ENCODE results near the gene PTPN14. TPM values are rescaled to one million over a fixed set of nuclear protein-coding genes. Genes with fewer than 3 reads are reported as not detected.
A peak's percentile ranks its signal among the peaks of the same experiment; 100 is the strongest.

The PTPN14 gene
- total RNA-seq, 1 experiment from 2014 or later, result 88.4 TPM

DNA sequence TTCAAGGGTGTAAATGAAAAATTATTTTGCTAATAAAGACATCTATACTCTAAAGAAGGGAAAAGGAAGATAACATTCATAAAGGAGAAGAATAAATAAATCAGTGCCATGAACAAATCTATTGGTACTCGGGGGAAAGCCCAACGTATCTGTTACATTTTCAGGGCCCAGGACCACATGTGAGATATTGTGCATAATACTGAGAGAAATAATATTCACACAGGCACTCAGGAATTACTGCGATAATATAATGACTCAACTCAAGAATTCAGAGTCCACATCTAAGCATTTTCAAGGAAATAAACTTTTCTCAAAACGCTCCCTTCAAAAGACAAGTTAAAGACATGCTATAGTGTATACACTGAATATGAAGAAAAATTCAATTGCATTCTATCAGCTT lies 161.7 kb downstream of the PTPN14 start:
- ChIA-PET POLR2A (no interaction called here), CTCF (interaction anchor here (0.7 to 1.7 kb wide), 4 partner anchors 18 to 193 kb away, joined by 3 to 14 read pairs (median 6); no protein-coding TSS in a partner anchor)
- Mint-ChIP-seq H3K27ac (peak overlapping the region; percentile 76; the same call in 1 of the 2 replicates), H3K9me3 (no peaks in the 10 kb centered on the region), H3K4me3 (no peak overlapping the region), H3K36me3 (peaks cover 28% of the 10 kb centered on the region), H3K4me1 (peaks cover 19% of the 10 kb centered on the region), H3K27me3 (ENCODE audit: low read depth) (no peaks in the 10 kb centered on the region)
- DNase-seq (ENCODE audit: low spot score) (no peak), ATAC-seq (no peak)
- TF ChIP-seq SMAD4 (CRISPR knock-in tag; IDR thresholded peaks at IDR 0.05) (no peak), ZNF416 (CRISPR knock-in tag; IDR thresholded peaks at IDR 0.05) (no peak), NFYB (CRISPR knock-in tag; conservative IDR thresholded peaks at IDR 0.05; ENCODE audit: low read depth) (no peak), CBFB (CRISPR knock-in tag; IDR thresholded peaks at IDR 0.05; ENCODE audit: low read depth) (no peak), CREM (CRISPR knock-in tag; IDR thresholded peaks at IDR 0.05) (no peak), ZNF423 (CRISPR knock-in tag; IDR thresholded peaks at IDR 0.05) (no peak), IRF2 (CRISPR knock-in tag; IDR thresholded peaks at IDR 0.05; ENCODE audit: borderline replicate concordance, low read depth) (no peak)
- TF ChIP-seq, protein P1, sequence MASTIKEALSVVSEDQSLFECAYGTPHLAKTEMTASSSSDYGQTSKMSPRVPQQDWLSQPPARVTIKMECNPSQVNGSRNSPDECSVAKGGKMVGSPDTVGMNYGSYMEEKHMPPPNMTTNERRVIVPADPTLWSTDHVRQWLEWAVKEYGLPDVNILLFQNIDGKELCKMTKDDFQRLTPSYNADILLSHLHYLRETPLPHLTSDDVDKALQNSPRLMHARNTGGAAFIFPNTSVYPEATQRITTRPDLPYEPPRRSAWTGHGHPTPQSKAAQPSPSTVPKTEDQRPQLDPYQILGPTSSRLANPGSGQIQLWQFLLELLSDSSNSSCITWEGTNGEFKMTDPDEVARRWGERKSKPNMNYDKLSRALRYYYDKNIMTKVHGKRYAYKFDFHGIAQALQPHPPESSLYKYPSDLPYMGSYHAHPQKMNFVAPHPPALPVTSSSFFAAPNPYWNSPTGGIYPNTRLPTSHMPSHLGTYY (CRISPR knock-in tag; IDR thresholded peaks at IDR 0.05), result no peak
- TF ChIP-seq, protein P2, sequence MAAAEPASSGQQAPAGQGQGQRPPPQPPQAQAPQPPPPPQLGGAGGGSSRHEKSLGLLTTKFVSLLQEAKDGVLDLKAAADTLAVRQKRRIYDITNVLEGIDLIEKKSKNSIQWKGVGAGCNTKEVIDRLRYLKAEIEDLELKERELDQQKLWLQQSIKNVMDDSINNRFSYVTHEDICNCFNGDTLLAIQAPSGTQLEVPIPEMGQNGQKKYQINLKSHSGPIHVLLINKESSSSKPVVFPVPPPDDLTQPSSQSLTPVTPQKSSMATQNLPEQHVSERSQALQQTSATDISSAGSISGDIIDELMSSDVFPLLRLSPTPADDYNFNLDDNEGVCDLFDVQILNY (CRISPR knock-in tag; IDR thresholded peaks at IDR 0.05), result no peak
- TF ChIP-seq, protein P3, sequence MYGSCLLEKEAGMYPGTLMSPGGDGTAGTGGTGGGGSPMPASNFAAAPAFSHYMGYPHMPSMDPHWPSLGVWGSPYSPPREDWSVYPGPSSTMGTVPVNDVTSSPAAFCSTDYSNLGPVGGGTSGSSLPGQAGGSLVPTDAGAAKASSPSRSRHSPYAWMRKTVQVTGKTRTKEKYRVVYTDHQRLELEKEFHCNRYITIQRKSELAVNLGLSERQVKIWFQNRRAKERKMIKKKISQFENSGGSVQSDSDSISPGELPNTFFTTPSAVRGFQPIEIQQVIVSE (CRISPR knock-in tag; IDR thresholded peaks at IDR 0.05; ENCODE audit: borderline replicate concordance), result no peak
- TF ChIP-seq, protein P4, sequence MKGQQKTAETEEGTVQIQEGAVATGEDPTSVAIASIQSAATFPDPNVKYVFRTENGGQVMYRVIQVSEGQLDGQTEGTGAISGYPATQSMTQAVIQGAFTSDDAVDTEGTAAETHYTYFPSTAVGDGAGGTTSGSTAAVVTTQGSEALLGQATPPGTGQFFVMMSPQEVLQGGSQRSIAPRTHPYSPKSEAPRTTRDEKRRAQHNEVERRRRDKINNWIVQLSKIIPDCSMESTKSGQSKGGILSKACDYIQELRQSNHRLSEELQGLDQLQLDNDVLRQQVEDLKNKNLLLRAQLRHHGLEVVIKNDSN (CRISPR knock-in tag; IDR thresholded peaks at IDR 0.05), result no peak
- TF ChIP-seq, protein P5, sequence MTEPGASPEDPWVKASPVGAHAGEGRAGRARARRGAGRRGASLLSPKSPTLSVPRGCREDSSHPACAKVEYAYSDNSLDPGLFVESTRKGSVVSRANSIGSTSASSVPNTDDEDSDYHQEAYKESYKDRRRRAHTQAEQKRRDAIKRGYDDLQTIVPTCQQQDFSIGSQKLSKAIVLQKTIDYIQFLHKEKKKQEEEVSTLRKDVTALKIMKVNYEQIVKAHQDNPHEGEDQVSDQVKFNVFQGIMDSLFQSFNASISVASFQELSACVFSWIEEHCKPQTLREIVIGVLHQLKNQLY (CRISPR knock-in tag; IDR thresholded peaks at IDR 0.05), result no peak
- TF ChIP-seq, protein P6, sequence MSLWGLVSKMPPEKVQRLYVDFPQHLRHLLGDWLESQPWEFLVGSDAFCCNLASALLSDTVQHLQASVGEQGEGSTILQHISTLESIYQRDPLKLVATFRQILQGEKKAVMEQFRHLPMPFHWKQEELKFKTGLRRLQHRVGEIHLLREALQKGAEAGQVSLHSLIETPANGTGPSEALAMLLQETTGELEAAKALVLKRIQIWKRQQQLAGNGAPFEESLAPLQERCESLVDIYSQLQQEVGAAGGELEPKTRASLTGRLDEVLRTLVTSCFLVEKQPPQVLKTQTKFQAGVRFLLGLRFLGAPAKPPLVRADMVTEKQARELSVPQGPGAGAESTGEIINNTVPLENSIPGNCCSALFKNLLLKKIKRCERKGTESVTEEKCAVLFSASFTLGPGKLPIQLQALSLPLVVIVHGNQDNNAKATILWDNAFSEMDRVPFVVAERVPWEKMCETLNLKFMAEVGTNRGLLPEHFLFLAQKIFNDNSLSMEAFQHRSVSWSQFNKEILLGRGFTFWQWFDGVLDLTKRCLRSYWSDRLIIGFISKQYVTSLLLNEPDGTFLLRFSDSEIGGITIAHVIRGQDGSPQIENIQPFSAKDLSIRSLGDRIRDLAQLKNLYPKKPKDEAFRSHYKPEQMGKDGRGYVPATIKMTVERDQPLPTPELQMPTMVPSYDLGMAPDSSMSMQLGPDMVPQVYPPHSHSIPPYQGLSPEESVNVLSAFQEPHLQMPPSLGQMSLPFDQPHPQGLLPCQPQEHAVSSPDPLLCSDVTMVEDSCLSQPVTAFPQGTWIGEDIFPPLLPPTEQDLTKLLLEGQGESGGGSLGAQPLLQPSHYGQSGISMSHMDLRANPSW (CRISPR knock-in tag; conservative IDR thresholded peaks at IDR 0.05; ENCODE audit: low read depth), result no peak
- TF ChIP-seq, protein P7, sequence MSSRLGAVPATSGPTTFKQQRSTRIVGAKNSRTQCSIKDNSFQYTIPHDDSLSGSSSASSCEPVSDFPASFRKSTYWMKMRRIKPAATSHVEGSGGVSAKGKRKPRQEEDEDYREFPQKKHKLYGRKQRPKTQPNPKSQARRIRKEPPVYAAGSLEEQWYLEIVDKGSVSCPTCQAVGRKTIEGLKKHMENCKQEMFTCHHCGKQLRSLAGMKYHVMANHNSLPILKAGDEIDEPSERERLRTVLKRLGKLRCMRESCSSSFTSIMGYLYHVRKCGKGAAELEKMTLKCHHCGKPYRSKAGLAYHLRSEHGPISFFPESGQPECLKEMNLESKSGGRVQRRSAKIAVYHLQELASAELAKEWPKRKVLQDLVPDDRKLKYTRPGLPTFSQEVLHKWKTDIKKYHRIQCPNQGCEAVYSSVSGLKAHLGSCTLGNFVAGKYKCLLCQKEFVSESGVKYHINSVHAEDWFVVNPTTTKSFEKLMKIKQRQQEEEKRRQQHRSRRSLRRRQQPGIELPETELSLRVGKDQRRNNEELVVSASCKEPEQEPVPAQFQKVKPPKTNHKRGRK (CRISPR knock-in tag; IDR thresholded peaks at IDR 0.05; ENCODE audit: borderline replicate concordance), result no peak

DNA sequence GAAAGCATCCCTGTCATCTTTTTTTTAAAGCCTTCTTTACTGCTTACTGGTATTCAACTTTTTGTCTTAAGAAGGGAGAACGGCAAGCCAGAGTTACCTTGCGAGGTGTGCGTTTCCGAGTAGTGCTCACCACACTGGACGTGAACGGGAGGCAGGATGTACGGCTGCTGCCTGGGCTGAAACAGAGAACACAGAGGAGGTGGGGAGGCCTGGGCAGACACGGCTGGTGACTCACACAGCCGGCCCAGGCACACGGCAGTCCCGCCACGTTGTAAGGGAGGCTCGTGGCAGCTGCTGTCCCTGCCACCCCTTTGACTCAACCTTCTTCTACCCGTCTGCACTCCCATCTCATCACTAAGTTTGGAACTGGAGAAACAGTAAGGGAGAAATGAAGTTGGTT lies 164.7 kb downstream of the PTPN14 start:
- ATAC-seq (no peak; the same call in 1 of the 2 replicates), DNase-seq (ENCODE audit: low spot score) (no peak)
- H3K4me1 Mint-ChIP-seq, result peaks cover 19% of the 10 kb centered on the region
- ChIA-PET POLR2A (no interaction called here), CTCF (interaction anchor here (0.5 to 3.5 kb wide), 4 partner anchors 54 to 199 kb away, joined by 3 to 23 read pairs (median 4); partner anchors contain the start of gene PTPN14)
- no peak overlapping the region for H3K4me3 Mint-ChIP-seq
- no peaks in the 10 kb centered on the region for H3K9me3 Mint-ChIP-seq
- peaks cover 34% of the 10 kb centered on the region for H3K36me3 Mint-ChIP-seq
- no peaks in the 10 kb centered on the region for H3K27me3 Mint-ChIP-seq (ENCODE audit: low read depth)
- H3K27ac Mint-ChIP-seq, result peak overlapping the region; percentile 92
- TF ChIP-seq, protein P4 (CRISPR knock-in tag; IDR thresholded peaks at IDR 0.05), result no peak
- TF ChIP-seq, protein P8, sequence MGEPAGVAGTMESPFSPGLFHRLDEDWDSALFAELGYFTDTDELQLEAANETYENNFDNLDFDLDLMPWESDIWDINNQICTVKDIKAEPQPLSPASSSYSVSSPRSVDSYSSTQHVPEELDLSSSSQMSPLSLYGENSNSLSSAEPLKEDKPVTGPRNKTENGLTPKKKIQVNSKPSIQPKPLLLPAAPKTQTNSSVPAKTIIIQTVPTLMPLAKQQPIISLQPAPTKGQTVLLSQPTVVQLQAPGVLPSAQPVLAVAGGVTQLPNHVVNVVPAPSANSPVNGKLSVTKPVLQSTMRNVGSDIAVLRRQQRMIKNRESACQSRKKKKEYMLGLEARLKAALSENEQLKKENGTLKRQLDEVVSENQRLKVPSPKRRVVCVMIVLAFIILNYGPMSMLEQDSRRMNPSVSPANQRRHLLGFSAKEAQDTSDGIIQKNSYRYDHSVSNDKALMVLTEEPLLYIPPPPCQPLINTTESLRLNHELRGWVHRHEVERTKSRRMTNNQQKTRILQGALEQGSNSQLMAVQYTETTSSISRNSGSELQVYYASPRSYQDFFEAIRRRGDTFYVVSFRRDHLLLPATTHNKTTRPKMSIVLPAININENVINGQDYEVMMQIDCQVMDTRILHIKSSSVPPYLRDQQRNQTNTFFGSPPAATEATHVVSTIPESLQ (CRISPR knock-in tag; IDR thresholded peaks at IDR 0.05), result no peak
- TF ChIP-seq TP53 (CRISPR knock-in tag; IDR thresholded peaks at IDR 0.05) (no peak), NFATC4 (CRISPR knock-in tag; IDR thresholded peaks at IDR 0.05) (no peak)
- TF ChIP-seq, protein P9, sequence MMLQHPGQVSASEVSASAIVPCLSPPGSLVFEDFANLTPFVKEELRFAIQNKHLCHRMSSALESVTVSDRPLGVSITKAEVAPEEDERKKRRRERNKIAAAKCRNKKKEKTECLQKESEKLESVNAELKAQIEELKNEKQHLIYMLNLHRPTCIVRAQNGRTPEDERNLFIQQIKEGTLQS (CRISPR knock-in tag; conservative IDR thresholded peaks at IDR 0.05), result no peak
- TF ChIP-seq, protein P10, sequence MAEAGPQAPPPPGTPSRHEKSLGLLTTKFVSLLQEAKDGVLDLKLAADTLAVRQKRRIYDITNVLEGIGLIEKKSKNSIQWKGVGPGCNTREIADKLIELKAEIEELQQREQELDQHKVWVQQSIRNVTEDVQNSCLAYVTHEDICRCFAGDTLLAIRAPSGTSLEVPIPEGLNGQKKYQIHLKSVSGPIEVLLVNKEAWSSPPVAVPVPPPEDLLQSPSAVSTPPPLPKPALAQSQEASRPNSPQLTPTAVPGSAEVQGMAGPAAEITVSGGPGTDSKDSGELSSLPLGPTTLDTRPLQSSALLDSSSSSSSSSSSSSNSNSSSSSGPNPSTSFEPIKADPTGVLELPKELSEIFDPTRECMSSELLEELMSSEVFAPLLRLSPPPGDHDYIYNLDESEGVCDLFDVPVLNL (CRISPR knock-in tag; IDR thresholded peaks at IDR 0.05; ENCODE audit: borderline replicate concordance, low read depth), result no peak
- TF ChIP-seq, protein P2 (CRISPR knock-in tag; IDR thresholded peaks at IDR 0.05), result no peak
